ENCODE data around the gene NCOR2.

NCOR2 gene

GRCh38 chr12:124559182-124560017, 8.0 kb downstream of the NCOR2 start:
- DNase-seq (ENCODE audit: low spot score): no peak

- no peak for DNase-seq (ENCODE audit: low spot score)
Observed at GRCh38 chr12:124558313-124558712, 9.1 kb downstream of the NCOR2 start.

- DNase-seq (ENCODE audit: low spot score): no peak
Observed at GRCh38 chr12:124557518-124558223, 9.7 kb downstream of the NCOR2 start.

- DNase-seq (ENCODE audit: low spot score): no peak
Observed at GRCh38 chr12:124556896-124557501, 10.4 kb downstream of the NCOR2 start.

GRCh38 chr12:124556074-124556466, 11.3 kb downstream of the NCOR2 start:
- DNase-seq (ENCODE audit: low spot score): no peak

GRCh38 chr12:124555168-124556073, 12.0 kb downstream of the NCOR2 start:
- DNase-seq (ENCODE audit: low spot score): no peak

GRCh38 chr12:124554429-124555029, 12.9 kb downstream of the NCOR2 start:
- no peak for DNase-seq (ENCODE audit: low spot score)

- no peak for DNase-seq (ENCODE audit: low spot score)
Observed at GRCh38 chr12:124553862-124554428, 13.5 kb downstream of the NCOR2 start.

- peak; percentile 75 for DNase-seq (ENCODE audit: low spot score)
Observed at GRCh38 chr12:124551268-124552144, 15.9 kb downstream of the NCOR2 start.

GRCh38 chr12:124550123-124551089, 17.0 kb downstream of the NCOR2 start:
- DNase-seq (ENCODE audit: low spot score): no peak

GRCh38 chr12:124549629-124550028, 17.8 kb downstream of the NCOR2 start:
- DNase-seq (ENCODE audit: low spot score): no peak

- peak; percentile 93 for DNase-seq (ENCODE audit: low spot score)
Observed at GRCh38 chr12:124548854-124549378, 18.5 kb downstream of the NCOR2 start.

- DNase-seq (ENCODE audit: low spot score): no peak
Observed at GRCh38 chr12:124547626-124548025, 19.8 kb downstream of the NCOR2 start.

GRCh38 chr12:124545508-124546418, 21.6 kb downstream of the NCOR2 start:
- DNase-seq (ENCODE audit: low spot score): no peak

GRCh38 chr12:124544983-124545382, 22.4 kb downstream of the NCOR2 start:
- no peak for DNase-seq (ENCODE audit: low spot score)

- DNase-seq (ENCODE audit: low spot score): no peak
Observed at GRCh38 chr12:124544311-124544970, 23.0 kb downstream of the NCOR2 start.
